Kidney (tissue), 14 donors: ENCODE results near the gene MLLT1. TPM values are rescaled to one million over a fixed set of nuclear protein-coding genes. Genes with fewer than 3 reads are reported as not detected.

Experiments used
- DNase-seq, 5 donors: peaks; one replicate each; pipeline ENCODE4 v3.0.0-alpha.2; 2013 to 2020
- FAIRE-seq: peaks from 2 replicates; lab custom pipeline; 2012; peaks lifted over from hg19 to GRCh38; lab: Jason Lieb, UNC
- H3K27ac ChIP-seq, 2 donors: one replicate each; pipeline ENCODE4 v1.7.0; 2013; ENCODE audit warnings: low read depth in 2 of 2, low read length in 2 of 2, inconsistent platforms in 1 of 2
- H3K27me3 ChIP-seq: one replicate; pipeline ENCODE4 v1.7.1; 2013; ENCODE audit warnings: low read length, inconsistent platforms; ENCODE audit not compliant: control insufficient read depth, insufficient read depth
- H3K36me3 ChIP-seq, 3 donors: one replicate each; pipeline versions ENCODE4 v1.7.0 to v1.7.1; 2013; ENCODE audit warnings: low read length in 3 of 3, control low read depth in 1 of 3, inconsistent platforms in 1 of 3; ENCODE audit not compliant: insufficient read depth in 3 of 3, control insufficient read depth in 2 of 3
- H3K4me1 ChIP-seq, 3 donors: one replicate each; pipeline versions ENCODE4 v1.7.0 to v1.7.1; 2013; ENCODE audit warnings: low read length in 3 of 3, inconsistent platforms in 1 of 3, low read depth in 1 of 3; ENCODE audit not compliant: control insufficient read depth in 2 of 3, insufficient read depth in 2 of 3
- H3K4me3 ChIP-seq, 3 donors: one replicate each; pipeline versions ENCODE4 v1.7.0 to v1.8.1; 2013; ENCODE audit warnings: low read length in 3 of 3, control low read depth in 1 of 3, inconsistent platforms in 1 of 3
- H3K9ac ChIP-seq, 3 donors: one replicate each; pipeline versions ENCODE4 v1.7.0 to v1.7.1; 2013; ENCODE audit warnings: low read length in 3 of 3, control low read depth in 1 of 3, inconsistent platforms in 1 of 3
- H3K9me3 ChIP-seq, 3 donors: one replicate each; pipeline versions ENCODE4 v1.7.0 to v1.7.1; 2013; ENCODE audit warnings: low read length in 3 of 3, control low read depth in 1 of 3, inconsistent platforms in 1 of 3; ENCODE audit not compliant: control insufficient read depth in 2 of 3, insufficient read depth in 1 of 3
- intact Hi-C: fragments of 100-400 bp; cut with DNase I; formaldehyde crosslinking; loops from one replicate; pipeline ENCODE4 v1.11.1; 2022
- polyA plus RNA-seq: library from polyadenylated mRNA; stranded (reverse); fragments of 350-450 nt; fragmentation: Illumina TruSeq; extraction: RNeasy Lipid Tissue Mini Kit (QIAGEN cat#74804); gene quantifications from one replicate; pipeline ENCODE4 v1.2.3, GENCODE V29; 2014; ENCODE audit warnings: low read depth, low replicate concordance; ENCODE audit not compliant: insufficient read depth
- total RNA-seq: library from RNA; stranded (reverse); fragmentation: NEBNext Ultra II Directional; extraction: Animal tissue kit (Norgen Biotek cat#: 25700); gene quantifications from one replicate; pipeline ENCODE4 v1.2.1, GENCODE V29; 2021
- TF ChIP-seq, protein P1 (sequence below): IDR thresholded peaks from 3 replicates; pipeline ENCODE4 v1.5.1; 2012; ENCODE audit warnings: mild to moderate bottlenecking, moderate library complexity, borderline replicate concordance; ENCODE audit not compliant: insufficient read depth; ENCODE audit errors: extremely low read depth
- donor health status: control.
- donor health status: control.
- donor health status: control.
- donor health status: control.
- donor health status: control.
- donor health status: DM: yes; HTN: yes; CAD: no.
- donor health status: Normal renal cell carcinoma (clear cell type).

MLLT1 gene
- total and polyA plus RNA-seq, 2 donors from 2014 or later, result 32.0 to 53.2 TPM

DNA sequence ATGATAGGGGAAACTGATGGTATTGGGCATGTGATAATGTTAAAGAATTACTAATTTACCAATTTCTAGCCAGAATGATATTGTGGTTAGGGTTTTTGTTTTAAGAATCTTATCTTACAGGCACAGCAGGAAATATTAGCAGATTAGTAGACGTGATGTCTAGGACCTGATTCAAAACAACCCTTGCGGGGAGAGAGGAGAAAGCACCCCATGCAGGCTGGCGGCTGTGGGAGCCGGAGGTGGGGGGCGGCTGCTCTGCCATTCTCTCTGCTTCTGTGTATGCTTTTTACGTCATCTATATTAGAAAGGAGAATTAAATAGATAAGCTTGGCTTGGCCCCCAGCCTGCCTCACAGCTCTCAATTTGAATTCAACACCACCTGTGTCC is 41.5 kb downstream of the MLLT1 start:
- H3K27me3 ChIP-seq, result no peaks in the 10 kb centered on the region
- no peaks in the 10 kb centered on the region for H3K9me3 ChIP-seq
- peak overlapping the region in 1 of 2 donors; percentile 57 for H3K27ac ChIP-seq
- H3K4me1 ChIP-seq, result peaks cover 4 to 51% (median 21%) of the 10 kb centered on the region in 3 donors
- FAIRE-seq, result no peak
- DNase-seq, result no peak
- no peaks in the 10 kb centered on the region for H3K36me3 ChIP-seq
- TF ChIP-seq, protein P1, sequence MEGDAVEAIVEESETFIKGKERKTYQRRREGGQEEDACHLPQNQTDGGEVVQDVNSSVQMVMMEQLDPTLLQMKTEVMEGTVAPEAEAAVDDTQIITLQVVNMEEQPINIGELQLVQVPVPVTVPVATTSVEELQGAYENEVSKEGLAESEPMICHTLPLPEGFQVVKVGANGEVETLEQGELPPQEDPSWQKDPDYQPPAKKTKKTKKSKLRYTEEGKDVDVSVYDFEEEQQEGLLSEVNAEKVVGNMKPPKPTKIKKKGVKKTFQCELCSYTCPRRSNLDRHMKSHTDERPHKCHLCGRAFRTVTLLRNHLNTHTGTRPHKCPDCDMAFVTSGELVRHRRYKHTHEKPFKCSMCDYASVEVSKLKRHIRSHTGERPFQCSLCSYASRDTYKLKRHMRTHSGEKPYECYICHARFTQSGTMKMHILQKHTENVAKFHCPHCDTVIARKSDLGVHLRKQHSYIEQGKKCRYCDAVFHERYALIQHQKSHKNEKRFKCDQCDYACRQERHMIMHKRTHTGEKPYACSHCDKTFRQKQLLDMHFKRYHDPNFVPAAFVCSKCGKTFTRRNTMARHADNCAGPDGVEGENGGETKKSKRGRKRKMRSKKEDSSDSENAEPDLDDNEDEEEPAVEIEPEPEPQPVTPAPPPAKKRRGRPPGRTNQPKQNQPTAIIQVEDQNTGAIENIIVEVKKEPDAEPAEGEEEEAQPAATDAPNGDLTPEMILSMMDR, result no peak
- no peak overlapping the region for H3K9ac ChIP-seq
- H3K4me3 ChIP-seq, result no peak overlapping the region
- intact Hi-C loops, result no loop called here

DNA sequence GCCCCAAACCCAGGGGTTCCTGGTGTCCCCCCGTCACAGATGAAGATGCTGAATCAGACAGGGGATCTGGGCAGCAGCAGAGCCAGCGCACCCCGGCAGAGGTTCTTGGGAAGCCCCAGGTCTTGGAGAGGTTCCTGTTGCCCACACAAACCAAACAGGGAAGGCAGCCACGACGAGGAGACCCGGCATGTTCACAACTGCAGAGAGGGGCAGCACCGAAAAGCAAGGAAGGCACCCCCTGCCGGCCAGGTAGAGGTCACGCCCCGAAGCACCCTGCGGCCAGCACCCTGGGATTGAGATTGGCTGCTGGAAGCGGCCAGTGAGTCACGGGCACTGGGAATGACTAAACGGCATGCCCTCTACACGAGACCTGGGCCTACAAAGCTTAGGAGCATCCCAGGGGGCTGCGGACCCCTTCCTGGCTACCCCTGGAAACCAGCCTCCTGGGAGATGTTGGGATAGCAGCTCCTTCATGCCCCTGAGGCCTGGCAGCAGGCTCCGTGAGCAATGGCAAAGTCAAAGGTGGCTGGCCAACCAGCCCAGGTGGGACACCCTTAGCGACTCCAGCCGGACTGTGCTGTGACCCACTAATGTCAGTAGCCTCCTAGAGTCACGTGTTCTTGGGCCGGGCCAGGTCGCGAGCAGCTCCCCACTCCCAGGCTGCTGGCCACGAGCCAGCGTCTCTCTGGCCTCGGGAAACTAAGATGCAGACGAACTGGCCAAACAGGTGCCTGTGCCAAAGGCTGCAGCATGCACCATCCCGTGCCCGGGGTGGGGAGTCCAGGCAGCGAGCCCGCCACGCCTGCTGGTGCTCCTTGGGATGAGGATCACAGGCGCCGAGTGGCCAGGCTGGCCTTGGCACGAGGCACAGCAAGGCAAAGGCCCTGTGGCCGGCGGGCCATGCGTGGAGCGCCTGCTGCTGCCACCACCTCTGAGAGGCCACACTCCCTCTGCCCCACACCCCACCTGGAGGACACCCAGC is 43.2 kb downstream of the MLLT1 start:
- intact Hi-C loops, result no loop called here
- peak overlapping the region; percentile 32 to 63 for H3K27ac ChIP-seq
- H3K9ac ChIP-seq, result no peak overlapping the region
- peak in 2 of 5 donors; percentile 45 to 95 for DNase-seq
- peaks cover 4 to 52% (median 25%) of the 10 kb centered on the region in 3 donors for H3K4me1 ChIP-seq
- no peaks in the 10 kb centered on the region for H3K9me3 ChIP-seq
- TF ChIP-seq, protein P1, result no peak
- H3K27me3 ChIP-seq, result no peaks in the 10 kb centered on the region
- FAIRE-seq, result no peak
- H3K4me3 ChIP-seq, result no peak overlapping the region
- H3K36me3 ChIP-seq, result no peaks in the 10 kb centered on the region

DNA sequence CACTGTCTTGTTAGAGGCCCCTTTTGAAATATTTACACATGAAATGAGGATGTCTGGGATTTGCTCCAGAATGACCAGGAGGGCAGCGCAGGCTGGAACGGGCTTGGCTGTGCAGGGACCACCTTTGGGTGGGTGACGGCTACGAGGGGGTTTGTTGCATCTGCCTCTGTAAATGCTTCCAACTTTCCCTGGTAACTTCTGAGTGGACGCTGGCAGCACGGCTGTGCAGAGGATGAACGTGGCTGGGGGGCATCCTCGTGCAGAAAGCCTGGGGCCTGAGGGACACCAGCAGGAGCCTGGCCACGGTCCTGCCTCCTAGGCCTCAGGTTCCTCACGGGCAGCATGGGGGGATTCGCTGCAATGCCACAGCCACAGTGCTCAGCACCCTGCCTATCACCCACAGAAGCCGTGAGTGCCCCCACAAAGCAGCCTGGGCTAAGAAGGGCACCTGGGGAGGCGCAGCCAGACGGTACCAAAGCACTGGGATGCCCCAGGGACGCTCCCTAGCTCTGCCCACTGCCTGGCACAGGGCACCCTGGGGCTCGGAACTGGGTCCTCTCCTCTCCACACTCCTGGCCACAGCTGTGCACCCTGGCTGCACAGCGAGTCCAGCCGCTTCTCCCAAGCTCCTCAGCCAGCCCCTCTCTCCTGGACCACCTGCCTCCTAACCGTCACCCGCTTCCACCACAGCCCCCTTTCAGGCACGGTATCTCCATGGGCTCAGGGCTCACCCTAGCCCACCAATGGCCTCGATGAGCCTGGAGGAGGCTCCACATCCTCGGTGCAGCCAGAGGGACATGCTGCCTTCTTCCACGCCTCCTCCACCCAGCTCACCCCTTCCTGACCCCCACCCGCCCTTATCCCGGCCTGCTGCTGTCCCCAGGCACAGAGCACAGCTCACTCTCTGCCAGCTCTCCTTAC is 44.5 kb downstream of the MLLT1 start:
- intact Hi-C loops, result no loop called here
- H3K27me3 ChIP-seq, result no peaks in the 10 kb centered on the region
- H3K9ac ChIP-seq, result no peak overlapping the region
- no peaks in the 10 kb centered on the region for H3K9me3 ChIP-seq
- H3K27ac ChIP-seq, result no peak overlapping the region
- FAIRE-seq (no peak), DNase-seq (peak in 1 of 5 donors; percentile 69)
- H3K36me3 ChIP-seq, result no peaks in the 10 kb centered on the region
- TF ChIP-seq, protein P1, result no peak
- peaks cover 4 to 52% (median 25%) of the 10 kb centered on the region in 3 donors for H3K4me1 ChIP-seq
- H3K4me3 ChIP-seq, result no peak overlapping the region
